ENCODE data around the gene CCDC167. TPM values are rescaled to one million over a fixed set of nuclear protein-coding genes. Genes with fewer than 3 reads are reported as not detected.
A peak's percentile ranks its signal among the peaks of the same experiment; 100 is the strongest.

The CCDC167 gene
- total and polyA plus RNA-seq, 10 of the 15 experiments (the other 5 are each of a cell fraction or from before 2014, with no cell fraction given) = 74.9 to 380 (median 137) TPM

- DNase-seq (ENCODE audit: low read depth, low spot score) = no peak
- no peaks in the 10 kb centered on the region for H3K36me3 ChIP-seq (ENCODE audit: control insufficient read depth in 2 of 2, insufficient read depth in 2 of 2, low read length in 1 of 2)
- POLR2A ChIA-PET = interaction anchor here (0.8 to 6.3 kb wide), 10 partner anchors 8 to 69 kb away, joined by 3 to 53 read pairs (median 4); no protein-coding TSS in a partner anchor
- CTCF ChIA-PET = interaction anchor here (0.7 to 3.3 kb wide), 13 partner anchors 14 to 170 kb away, joined by 3 to 18 read pairs (median 3); no protein-coding TSS in a partner anchor
- H3K4me3 ChIP-seq = peak overlapping the region; percentile 15; the same call in 1 of the 2 replicates
- H2AFZ ChIP-seq (ENCODE audit: control insufficient read depth, low read depth, low read length) = no peak overlapping the region
- TF ChIP-seq FOXM1 (IDR thresholded peaks at IDR 0.05; ENCODE audit: low read depth, low read length) = no peak
- TF ChIP-seq IKZF1 (conservative IDR thresholded peaks at IDR 0.05) = peak; percentile 36; the same call in 1 of the 2 replicates
- TF ChIP-seq IRF3 (IDR thresholded peaks at IDR 0.05) = no peak
- TF ChIP-seq MTA3 (IDR thresholded peaks at IDR 0.05; ENCODE audit: borderline replicate concordance, low read length) = 0 out of 2 replicates have a peak, but pooled peaks have one; percentile 35
- TF ChIP-seq KDM1A (IDR thresholded peaks at IDR 0.05; ENCODE audit: borderline replicate concordance) = no peak
- peak; percentile 41 for TF ChIP-seq JUNB (IDR thresholded peaks at IDR 0.05)
- 0 out of 2 replicates have a peak, but pooled peaks have one; percentile 25 for TF ChIP-seq MTA2 (IDR thresholded peaks at IDR 0.05; ENCODE audit: low read depth)
- 0 out of 2 replicates have a peak, but pooled peaks have one; percentile 16 for TF ChIP-seq CREB1 (IDR thresholded peaks at IDR 0.05; ENCODE audit: low read depth)
- TF ChIP-seq EP300 (IDR thresholded peaks at IDR 0.05; ENCODE audit: borderline replicate concordance in 1 of 2, control insufficient read depth in 1 of 2, low read depth in 2 of 2, low read length in 2 of 2) = peak in 1 of 2 experiments; percentile 7; a peak in 1 of 4 replicates
- TF ChIP-seq RUNX3 (IDR thresholded peaks at IDR 0.05; ENCODE audit: low read length) = no peak
- TF ChIP-seq, protein P1, sequence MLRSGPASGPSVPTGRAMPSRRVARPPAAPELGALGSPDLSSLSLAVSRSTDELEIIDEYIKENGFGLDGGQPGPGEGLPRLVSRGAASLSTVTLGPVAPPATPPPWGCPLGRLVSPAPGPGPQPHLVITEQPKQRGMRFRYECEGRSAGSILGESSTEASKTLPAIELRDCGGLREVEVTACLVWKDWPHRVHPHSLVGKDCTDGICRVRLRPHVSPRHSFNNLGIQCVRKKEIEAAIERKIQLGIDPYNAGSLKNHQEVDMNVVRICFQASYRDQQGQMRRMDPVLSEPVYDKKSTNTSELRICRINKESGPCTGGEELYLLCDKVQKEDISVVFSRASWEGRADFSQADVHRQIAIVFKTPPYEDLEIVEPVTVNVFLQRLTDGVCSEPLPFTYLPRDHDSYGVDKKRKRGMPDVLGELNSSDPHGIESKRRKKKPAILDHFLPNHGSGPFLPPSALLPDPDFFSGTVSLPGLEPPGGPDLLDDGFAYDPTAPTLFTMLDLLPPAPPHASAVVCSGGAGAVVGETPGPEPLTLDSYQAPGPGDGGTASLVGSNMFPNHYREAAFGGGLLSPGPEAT (IDR thresholded peaks at IDR 0.05; ENCODE audit: low read depth) = 0 out of 2 replicates have a peak, but pooled peaks have one; percentile 24
- peak; percentile 48; the same call in 1 of the 2 replicates for TF ChIP-seq NFIC (IDR thresholded peaks at IDR 0.05; ENCODE audit: low read depth, low read length)
- in situ Hi-C loops (cut with MboI) = loop anchor here (10.0 kb wide), 1 partner anchor 59 kb away; no protein-coding TSS in a partner anchor
- no peak overlapping the region for H3K9ac ChIP-seq (ENCODE audit: control insufficient read depth, insufficient read depth, low read length)
- no peaks in the 10 kb centered on the region for H4K20me1 ChIP-seq (ENCODE audit: control insufficient read depth, insufficient read depth)
- RAD21 ChIA-PET (ENCODE audit: unreplicated experiment) = interaction anchor here (0.8 to 3.7 kb wide), 13 partner anchors 11 to 285 kb away, joined by 3 to 23 read pairs (median 5); no protein-coding TSS in a partner anchor
- H3K9me3 ChIP-seq (replicated peaks; ENCODE audit: control insufficient read depth, insufficient read depth, low read length) = no peaks in the 10 kb centered on the region; the same call in 2 of the 3 replicates
- SMC1A ChIA-PET (ENCODE audit: uncharacterized antibody, unreplicated experiment) = interaction anchor here (0.8 to 3.6 kb wide), 15 partner anchors 8 to 156 kb away, joined by 3 to 29 read pairs (median 6); no protein-coding TSS in a partner anchor
- FAIRE-seq = no peak
- no peaks in the 10 kb centered on the region for H3K27me3 ChIP-seq (replicated peaks in 1 of 2; ENCODE audit: control insufficient read depth in 2 of 2, insufficient read depth in 2 of 2, low read length in 1 of 2)
- H3K79me2 ChIP-seq (ENCODE audit: control insufficient read depth, insufficient read depth, low read length) = peaks cover 59% of the 10 kb centered on the region
- 43% methylated on average over 4 of the region's 4 CpGs for WGBS (ENCODE audit: insufficient coverage, insufficient replicate concordance, low lambda C conversion rate, missing lambda C conversion rate)
- no TSS peak for BruUV-seq (replicated peaks)
- H3K4me2 ChIP-seq (ENCODE audit: control insufficient read depth, insufficient read depth) = peak overlapping the region; percentile 56; the same call in 1 of the 2 replicates
- H3K27ac ChIP-seq (ENCODE audit: control insufficient read depth, insufficient read depth) = peak overlapping the region; percentile 39
- ATAC-seq = peak; percentile 12
- intact Hi-C loops (cut with micrococcal nuclease; ENCODE audit: unreplicated experiment) = no loop called here
- H3K4me1 ChIP-seq (ENCODE audit: control insufficient read depth, insufficient read depth, low read length) = peaks cover 59% of the 10 kb centered on the region
Observed at GRCh38 chr6:37495244-37495934, 4.3 kb downstream of the CCDC167 start.
